CD8-positive, alpha-beta memory T cell (primary cell): ENCODE measurements around the gene DUS3L. TPM values are rescaled to one million over a fixed set of nuclear protein-coding genes. Genes with fewer than 3 reads are reported as not detected.

Experiments
- CTCF ChIA-PET: fragments of 350-600 bp; sonication (Branson Sonifier 250); formaldehyde crosslinking; loops from one replicate; lab custom pipeline; 2021; ENCODE audit warnings: antibody characterized with exemption; lab: Charles Lee
- POLR2A ChIA-PET: fragments of 350-600 bp; sonication (Branson Sonifier 250); formaldehyde crosslinking; loops from one replicate; lab custom pipeline; 2021; ENCODE audit warnings: antibody characterized with exemption; lab: Charles Lee
- DNase-seq, 5 donors: peaks; one replicate each; pipeline versions ENCODE4 v3.0.0 to v3.0.0-alpha.2; 2020 to 2022; ENCODE audit warnings: mixed read lengths in 1 of 5
- H3K27ac ChIP-seq: one replicate; pipeline ENCODE4 v1.7.0; 2013; ENCODE audit warnings: low read depth, mild to moderate bottlenecking, low read length, moderate library complexity
- H3K27me3 ChIP-seq: 2 replicates; pipeline ENCODE4 v1.7.0; 2013; ENCODE audit warnings: low read length, mild to moderate bottlenecking; ENCODE audit not compliant: insufficient read depth, poor library complexity, severe bottlenecking
- H3K36me3 ChIP-seq: 2 replicates; pipeline ENCODE4 v1.7.0; 2013; ENCODE audit warnings: mild to moderate bottlenecking, low read length, moderate library complexity; ENCODE audit not compliant: insufficient read depth
- H3K4me1 ChIP-seq: 2 replicates; pipeline ENCODE4 v1.7.0; 2013; ENCODE audit warnings: mild to moderate bottlenecking, low read length, moderate library complexity; ENCODE audit not compliant: insufficient read depth
- H3K4me3 ChIP-seq: 2 replicates; pipeline ENCODE4 v1.7.0; 2013; ENCODE audit warnings: mild to moderate bottlenecking, low read length
- H3K9me3 ChIP-seq: 2 replicates; pipeline ENCODE4 v1.7.0; 2013; ENCODE audit warnings: mild to moderate bottlenecking, low read length
- H3K27ac Mint-ChIP-seq, 8 donors: one replicate each; pipeline ENCODE4 v1.8.0; 2020 to 2021; ENCODE audit warnings: mixed read lengths in 8 of 8, mild to moderate bottlenecking in 6 of 8, inconsistent platforms in 3 of 8, moderate library complexity in 3 of 8
- H3K27me3 Mint-ChIP-seq, 2 donors: one replicate each; pipeline ENCODE4 v1.8.0; 2020 to 2021; ENCODE audit warnings: mixed read lengths in 2 of 2, mild to moderate bottlenecking in 1 of 2, moderate library complexity in 1 of 2
- H3K36me3 Mint-ChIP-seq, 3 donors: one replicate each; pipeline ENCODE4 v1.8.0; 2020 to 2021; ENCODE audit warnings: mixed read lengths in 3 of 3, inconsistent platforms in 1 of 3, mild to moderate bottlenecking in 1 of 3
- H3K4me1 Mint-ChIP-seq, 3 donors: one replicate each; pipeline ENCODE4 v1.8.0; 2020 to 2021; ENCODE audit warnings: mixed read lengths in 3 of 3, inconsistent platforms in 1 of 3, mild to moderate bottlenecking in 1 of 3
- H3K4me3 Mint-ChIP-seq, 7 donors: one replicate each; pipeline ENCODE4 v1.8.0; 2020 to 2021; ENCODE audit warnings: mixed read lengths in 7 of 7, mild to moderate bottlenecking in 6 of 7, moderate library complexity in 4 of 7, inconsistent platforms in 2 of 7
- H3K9me3 Mint-ChIP-seq, 5 donors: one replicate each; pipeline ENCODE4 v1.8.0; 2020 to 2022; ENCODE audit warnings: mixed read lengths in 5 of 5, mild to moderate bottlenecking in 3 of 5, moderate library complexity in 2 of 5, inconsistent platforms in 1 of 5
- polyA plus RNA-seq: library from polyadenylated mRNA; unstranded; fragments of 300-500 nt; fragmentation: Illumina TruSeq; gene quantifications from one replicate; pipeline ENCODE4 v1.2.3, GENCODE V29; 2021
- total RNA-seq, 2 experiments: library from RNA; stranded (reverse); gene quantifications; one replicate each; pipeline ENCODE4 v1.2.3, GENCODE V29; 2021

DUS3L gene
- total RNA-seq (10 to 100 TPM; 90.9 to 93.6 TPM), polyA plus RNA-seq (33.2 TPM)

- peak within 1 kb of the TSS; percentile 95 for H3K4me3 ChIP-seq
- Mint-ChIP-seq H3K27me3 (peaks cover 0 to 3% of the 10 kb centered on the region in 2 donors), H3K4me1 (peaks cover 16 to 18% (median 17%) of the 10 kb centered on the region in 3 donors), H3K4me3 (peak within 1 kb of the TSS; percentile 94 to 100 (median 99)), H3K36me3 (peaks cover 6 to 41% (median 12%) of the 10 kb centered on the region in 3 donors), H3K9me3 (peaks cover 0 to 3% (median 0%) of the 10 kb centered on the region in 5 donors), H3K27ac (peak within 1 kb of the TSS; percentile 95 to 100 (median 100))
- ChIA-PET CTCF (interaction anchor here (0.7 to 6.7 kb wide), 4 partner anchors 13 to 101 kb away, joined by 3 to 44 read pairs (median 3); partner anchors contain the start of genes CATSPERD, LONP1 and RPL36), POLR2A (interaction anchor here (0.5 to 1.9 kb wide), 4 partner anchors 72 to 1917 kb away, joined by 3 to 10 read pairs (median 3); partner anchors contain the start of genes NDUFA11, SAFB, SAFB2 and VMAC)
- H3K36me3 ChIP-seq, result peaks cover 22% of the 10 kb centered on the region
- DNase-seq, result peak; percentile 93 to 97 (median 94)
- H3K27ac ChIP-seq, result peak within 1 kb of the TSS; percentile 99
- no peaks in the 10 kb centered on the region for H3K9me3 ChIP-seq
- H3K4me1 ChIP-seq, result peaks cover 14% of the 10 kb centered on the region
- no peaks in the 10 kb centered on the region for H3K27me3 ChIP-seq
Measured at GRCh38 chr19:5790559-5791520, at the start of gene DUS3L. TSS of gene DUS3L (minus strand) at chr19:5791163. CDS start at chr19:5791141, 22 bp downstream.

- no peak within 1 kb of the TSS for H3K27ac ChIP-seq
- no peak for DNase-seq
- H3K4me1 ChIP-seq, result no peaks in the 10 kb centered on the region
- Mint-ChIP-seq H3K9me3 (no peaks in the 10 kb centered on the region), H3K36me3 (no peaks in the 10 kb centered on the region), H3K4me1 (peaks cover 0 to 3% (median 0%) of the 10 kb centered on the region in 3 donors), H3K27me3 (peaks cover 6 to 21% of the 10 kb centered on the region in 2 donors), H3K4me3 (no peak within 1 kb of the TSS), H3K27ac (no peak within 1 kb of the TSS)
- POLR2A ChIA-PET, result no interaction called here
- no peaks in the 10 kb centered on the region for H3K9me3 ChIP-seq
- H3K36me3 ChIP-seq, result no peaks in the 10 kb centered on the region
- H3K27me3 ChIP-seq, result no peaks in the 10 kb centered on the region
- no peak within 1 kb of the TSS for H3K4me3 ChIP-seq
- CTCF ChIA-PET, result no interaction called here
Measured at GRCh38 chr19:5839065-5840017, 48.4 kb upstream of the DUS3L start, which contains the start of gene FUT6. TSS of gene FUT6 (minus strand) at chr19:5839702. CDS start at chr19:5832567, 7,135 bp downstream.

GRCh38 chr19:5838353-5839064 is 47.5 kb upstream of the DUS3L start:
- H3K4me1 Mint-ChIP-seq, result peaks cover 0 to 3% (median 0%) of the 10 kb centered on the region in 3 donors
- no peak overlapping the region for H3K4me3 Mint-ChIP-seq
- ChIA-PET CTCF (no interaction called here), POLR2A (no interaction called here)
- no peaks in the 10 kb centered on the region for H3K27me3 ChIP-seq
- no peaks in the 10 kb centered on the region for H3K36me3 Mint-ChIP-seq
- no peaks in the 10 kb centered on the region for H3K9me3 Mint-ChIP-seq
- H3K27ac ChIP-seq, result no peak overlapping the region
- no peaks in the 10 kb centered on the region for H3K4me1 ChIP-seq
- no peak for DNase-seq
- no peak overlapping the region for H3K27ac Mint-ChIP-seq
- H3K9me3 ChIP-seq, result no peaks in the 10 kb centered on the region
- peaks cover 9 to 25% of the 10 kb centered on the region in 2 donors for H3K27me3 Mint-ChIP-seq
- H3K36me3 ChIP-seq, result no peaks in the 10 kb centered on the region
- H3K4me3 ChIP-seq, result no peak overlapping the region

- Mint-ChIP-seq H3K36me3 (no peaks in the 10 kb centered on the region), H3K27me3 (peaks cover 6 to 22% of the 10 kb centered on the region in 2 donors), H3K27ac (no peak overlapping the region), H3K9me3 (no peaks in the 10 kb centered on the region), H3K4me3 (no peak overlapping the region), H3K4me1 (peaks cover 0 to 3% (median 0%) of the 10 kb centered on the region in 3 donors)
- no peaks in the 10 kb centered on the region for H3K9me3 ChIP-seq
- no peaks in the 10 kb centered on the region for H3K36me3 ChIP-seq
- POLR2A ChIA-PET, result no interaction called here
- no peak overlapping the region for H3K27ac ChIP-seq
- no peak for DNase-seq
- no peak overlapping the region for H3K4me3 ChIP-seq
- H3K4me1 ChIP-seq, result no peaks in the 10 kb centered on the region
- H3K27me3 ChIP-seq, result no peaks in the 10 kb centered on the region
- CTCF ChIA-PET, result no interaction called here
Measured at GRCh38 chr19:5837761-5838352, 46.9 kb upstream of the DUS3L start.

GRCh38 chr19:5832527-5833216 is 41.7 kb upstream of the DUS3L start:
- Mint-ChIP-seq H3K9me3 (peaks cover 0 to 5% (median 0%) of the 10 kb centered on the region in 5 donors), H3K4me3 (no peak overlapping the region), H3K27me3 (peaks cover 5 to 19% of the 10 kb centered on the region in 2 donors), H3K27ac (no peak overlapping the region), H3K4me1 (peaks cover 0 to 9% (median 4%) of the 10 kb centered on the region in 3 donors), H3K36me3 (peaks cover 0 to 2% (median 0%) of the 10 kb centered on the region in 3 donors)
- no peaks in the 10 kb centered on the region for H3K27me3 ChIP-seq
- H3K36me3 ChIP-seq, result no peaks in the 10 kb centered on the region
- no peaks in the 10 kb centered on the region for H3K9me3 ChIP-seq
- CTCF ChIA-PET, result no interaction called here
- DNase-seq, result no peak
- POLR2A ChIA-PET, result no interaction called here
- H3K4me1 ChIP-seq, result peaks cover 9% of the 10 kb centered on the region
- H3K4me3 ChIP-seq, result no peak overlapping the region
- H3K27ac ChIP-seq, result no peak overlapping the region

- Histone ChIP-seq H3K4me3 (no peak overlapping the region), H3K4me1 (peaks cover 12% of the 10 kb centered on the region), H3K27me3 (no peaks in the 10 kb centered on the region), H3K36me3 (no peaks in the 10 kb centered on the region), H3K9me3 (no peaks in the 10 kb centered on the region), H3K27ac (no peak overlapping the region)
- Mint-ChIP-seq H3K36me3 (peaks cover 0 to 2% (median 0%) of the 10 kb centered on the region in 3 donors), H3K4me3 (no peak overlapping the region), H3K27me3 (peaks cover 8 to 16% of the 10 kb centered on the region in 2 donors), H3K9me3 (peaks cover 0 to 5% (median 0%) of the 10 kb centered on the region in 5 donors), H3K27ac (no peak overlapping the region), H3K4me1 (peaks cover 3 to 13% (median 4%) of the 10 kb centered on the region in 3 donors)
- no peak for DNase-seq
- ChIA-PET CTCF (no interaction called here), POLR2A (no interaction called here)
Measured at GRCh38 chr19:5832061-5832460, 41.1 kb upstream of the DUS3L start.
